Activated CD8-positive, alpha-beta T cell treated with anti-CD3 and anti-CD28 coated beads for 36 hours (primary cell): ENCODE data around the gene COL5A2. TPM values are rescaled to one million over a fixed set of nuclear protein-coding genes. Genes with fewer than 3 reads are reported as not detected.
A peak's percentile ranks its signal among the peaks of the same experiment; 100 is the strongest.

Experiments
- ATAC-seq: fragments of 200-7000 bp; cut with Tn5 transposase; one replicate; pipeline ENCODE4 v1.10.0; 2021; ENCODE audit warnings: mild to moderate bottlenecking, moderate library complexity
- CTCF ChIA-PET: fragments of 350-600 bp; sonication (Branson Sonifier 250); formaldehyde crosslinking; loops from one replicate; lab custom pipeline; 2021; ENCODE audit warnings: antibody characterized with exemption; lab: Charles Lee
- POLR2A ChIA-PET: fragments of 350-600 bp; sonication (Branson Sonifier 250); formaldehyde crosslinking; loops from one replicate; lab custom pipeline; 2021; ENCODE audit warnings: antibody characterized with exemption; lab: Charles Lee
- DNase-seq: peaks from one replicate; pipeline ENCODE4 v3.0.0-alpha.2; 2020
- H3K27ac Mint-ChIP-seq: one replicate; pipeline ENCODE4 v1.8.0; 2021; ENCODE audit warnings: mild to moderate bottlenecking, mixed read lengths
- H3K27me3 Mint-ChIP-seq: one replicate; pipeline ENCODE4 v1.8.0; 2021; ENCODE audit warnings: mixed read lengths
- H3K36me3 Mint-ChIP-seq: one replicate; pipeline ENCODE4 v1.8.0; 2021; ENCODE audit warnings: low read depth, mixed read lengths
- H3K4me1 Mint-ChIP-seq: one replicate; pipeline ENCODE4 v1.8.0; 2021; ENCODE audit warnings: low read depth, mixed read lengths
- H3K4me3 Mint-ChIP-seq: one replicate; pipeline ENCODE4 v1.8.0; 2021; ENCODE audit warnings: mild to moderate bottlenecking, moderate library complexity, mixed read lengths
- H3K9me3 Mint-ChIP-seq: one replicate; pipeline ENCODE4 v1.8.0; 2021; ENCODE audit warnings: mixed read lengths
- CTCF ChIP-seq: fragments of 200-600 bp; IDR thresholded peaks from one replicate; pipeline ENCODE4 v1.8.0; 2022; ENCODE audit warnings: antibody characterized with exemption, mild to moderate bottlenecking
- intact Hi-C: fragments of 100-400 bp; cut with micrococcal nuclease; formaldehyde crosslinking; loops from one replicate; pipeline ENCODE4 v1.10.0; 2022
- total RNA-seq, 2 experiments: library from RNA; stranded (reverse); gene quantifications; one replicate each; pipeline ENCODE4 v1.2.3, GENCODE V29; 2021

COL5A2 gene
- total RNA-seq, 2 experiments from 2014 or later: 2.3 to 3.3 TPM

DNA sequence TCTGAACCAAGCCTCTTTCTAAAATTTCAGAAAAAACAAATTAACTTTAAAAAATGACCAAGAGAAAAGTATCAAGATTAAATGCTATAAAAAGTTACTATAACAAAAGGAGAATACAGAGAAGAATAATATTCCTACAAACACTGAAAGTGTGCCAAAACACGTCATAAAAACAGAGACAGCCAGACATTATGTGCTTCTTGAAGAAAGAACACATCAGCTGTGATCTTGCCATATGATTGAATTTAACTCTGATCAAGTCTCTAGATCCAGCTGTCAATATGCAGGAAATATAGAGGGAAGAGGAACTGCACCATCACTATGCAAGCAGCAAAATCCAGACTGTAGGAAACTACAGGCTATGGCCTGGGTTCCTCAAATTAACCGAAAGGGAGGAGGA lies 33.7 kb upstream of the COL5A2 start:
- intact Hi-C loops: no loop called here
- ATAC-seq: no peak
- H3K27ac Mint-ChIP-seq: no peak overlapping the region
- no peak for DNase-seq
- H3K4me3 Mint-ChIP-seq: no peak overlapping the region
- CTCF ChIA-PET: interaction anchor here (1.4 to 2.2 kb wide), 2 partner anchors 70 to 159 kb away, joined by 3 to 6 read pairs; no protein-coding TSS in a partner anchor
- POLR2A ChIA-PET: no interaction called here
- H3K9me3 Mint-ChIP-seq: no peaks in the 10 kb centered on the region
- no peak for TF ChIP-seq CTCF
- H3K4me1 Mint-ChIP-seq: peaks cover 13% of the 10 kb centered on the region
- no peaks in the 10 kb centered on the region for H3K36me3 Mint-ChIP-seq
- no peaks in the 10 kb centered on the region for H3K27me3 Mint-ChIP-seq

DNA sequence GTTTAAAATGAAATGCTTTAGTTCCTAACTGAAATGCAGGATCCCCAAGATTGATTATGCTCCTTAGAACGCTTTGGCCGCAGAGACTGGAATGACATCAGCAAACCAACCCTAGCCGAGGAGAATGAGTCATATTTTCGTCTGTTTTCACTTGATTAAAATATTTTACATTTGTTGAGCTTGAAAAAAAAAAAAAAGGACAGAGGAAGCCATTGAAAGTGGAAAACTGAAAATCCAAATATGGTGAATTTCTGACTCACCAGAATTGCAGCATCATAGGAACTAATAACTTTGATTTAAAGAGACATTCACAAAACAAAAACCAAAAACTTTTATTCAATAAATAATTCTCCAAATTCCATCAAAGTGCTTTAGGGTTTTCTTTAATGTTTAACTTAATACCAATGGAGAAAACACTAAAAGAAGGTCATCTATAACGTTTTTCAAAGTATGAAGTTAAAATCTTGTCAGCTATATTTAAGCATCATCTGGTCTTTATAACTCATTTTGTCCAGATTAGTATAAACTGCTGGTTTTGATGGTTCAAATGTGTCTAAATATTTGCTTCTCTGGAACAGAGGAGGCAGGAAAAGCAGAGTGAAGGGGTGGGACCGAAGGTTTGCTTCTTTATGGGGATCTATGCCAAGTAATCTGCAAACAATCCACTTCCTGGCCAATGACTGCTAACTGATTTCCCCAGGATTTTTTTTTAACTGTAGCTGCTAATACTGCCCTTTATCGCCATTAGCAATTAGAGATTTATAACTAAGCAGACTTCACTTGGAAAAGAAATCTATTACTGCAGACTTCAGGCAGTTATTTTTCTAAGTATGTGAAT lies 30.9 kb upstream of the COL5A2 start:
- TF ChIP-seq CTCF: no peak
- ATAC-seq: peak; percentile 37
- ChIA-PET CTCF (no interaction called here), POLR2A (no interaction called here)
- H3K36me3 Mint-ChIP-seq: no peaks in the 10 kb centered on the region
- no peaks in the 10 kb centered on the region for H3K9me3 Mint-ChIP-seq
- peaks cover 13% of the 10 kb centered on the region for H3K4me1 Mint-ChIP-seq
- DNase-seq: peak; percentile 16
- no peaks in the 10 kb centered on the region for H3K27me3 Mint-ChIP-seq
- H3K4me3 Mint-ChIP-seq: no peak overlapping the region
- H3K27ac Mint-ChIP-seq: no peak overlapping the region
- intact Hi-C loops: no loop called here

DNA sequence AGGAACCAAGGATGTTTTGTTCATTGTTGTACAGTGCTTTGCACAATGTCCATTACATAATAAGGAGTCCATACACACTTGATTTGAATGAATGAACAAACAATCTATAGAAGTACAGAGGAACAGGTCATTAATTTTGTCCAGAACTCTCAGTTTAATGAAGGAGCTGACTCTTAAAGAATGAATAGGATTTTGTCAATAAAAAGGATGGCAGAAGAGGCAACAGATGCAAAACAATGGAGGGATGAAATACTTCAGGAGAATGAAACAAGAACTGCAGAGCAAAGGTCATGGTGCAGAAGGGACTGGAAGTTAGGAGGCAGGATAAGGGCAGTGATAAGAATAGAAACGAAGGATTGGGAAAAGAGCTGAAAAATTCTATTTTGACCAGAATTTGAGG lies 28.7 kb upstream of the COL5A2 start:
- intact Hi-C loops: no loop called here
- Mint-ChIP-seq H3K9me3 (no peaks in the 10 kb centered on the region), H3K36me3 (no peaks in the 10 kb centered on the region), H3K27me3 (no peaks in the 10 kb centered on the region), H3K27ac (no peak overlapping the region), H3K4me3 (no peak overlapping the region), H3K4me1 (peaks cover 24% of the 10 kb centered on the region)
- no peak for TF ChIP-seq CTCF
- CTCF ChIA-PET: interaction anchor here (1.0 kb wide), 1 partner anchor 66 kb away, joined by 4 read pairs; no protein-coding TSS in a partner anchor
- no peak for ATAC-seq
- POLR2A ChIA-PET: no interaction called here
- no peak for DNase-seq

DNA sequence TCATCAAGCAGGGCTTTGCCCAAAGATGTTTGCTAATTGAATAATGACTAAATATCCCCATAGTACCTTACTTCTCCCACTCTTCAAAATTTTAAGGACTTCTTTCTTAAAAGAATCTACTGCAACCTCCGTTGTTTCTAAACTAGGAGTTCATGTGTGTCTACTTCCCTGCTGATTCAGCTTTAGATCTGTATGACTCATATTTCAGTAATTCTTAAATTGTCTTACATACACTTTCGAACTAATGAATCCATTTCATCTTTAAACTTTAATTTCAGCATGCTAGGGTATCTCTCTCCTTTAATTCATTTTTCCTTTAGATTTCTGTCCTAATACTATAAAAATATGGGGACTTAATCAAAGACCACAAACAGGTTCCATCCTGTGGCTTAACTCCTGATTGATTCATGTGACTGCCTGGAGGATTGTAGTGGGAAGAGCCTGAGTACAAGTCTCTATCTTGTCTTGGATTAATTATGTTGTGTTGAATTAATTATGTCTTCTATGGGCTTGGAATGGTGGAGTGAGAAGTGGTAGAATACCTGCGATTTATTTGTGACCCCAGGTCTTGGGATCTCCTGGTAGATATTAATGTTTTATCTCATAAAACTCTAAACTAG lies 24.9 kb upstream of the COL5A2 start:
- H3K27ac Mint-ChIP-seq: peak overlapping the region; percentile 21
- DNase-seq: no peak
- no peak for TF ChIP-seq CTCF
- no peak overlapping the region for H3K4me3 Mint-ChIP-seq
- H3K9me3 Mint-ChIP-seq: no peaks in the 10 kb centered on the region
- ChIA-PET POLR2A (no interaction called here), CTCF (no interaction called here)
- H3K36me3 Mint-ChIP-seq: no peaks in the 10 kb centered on the region
- peaks cover 11% of the 10 kb centered on the region for H3K4me1 Mint-ChIP-seq
- peak; percentile 30 for ATAC-seq
- H3K27me3 Mint-ChIP-seq: no peaks in the 10 kb centered on the region
- intact Hi-C loops: no loop called here

DNA sequence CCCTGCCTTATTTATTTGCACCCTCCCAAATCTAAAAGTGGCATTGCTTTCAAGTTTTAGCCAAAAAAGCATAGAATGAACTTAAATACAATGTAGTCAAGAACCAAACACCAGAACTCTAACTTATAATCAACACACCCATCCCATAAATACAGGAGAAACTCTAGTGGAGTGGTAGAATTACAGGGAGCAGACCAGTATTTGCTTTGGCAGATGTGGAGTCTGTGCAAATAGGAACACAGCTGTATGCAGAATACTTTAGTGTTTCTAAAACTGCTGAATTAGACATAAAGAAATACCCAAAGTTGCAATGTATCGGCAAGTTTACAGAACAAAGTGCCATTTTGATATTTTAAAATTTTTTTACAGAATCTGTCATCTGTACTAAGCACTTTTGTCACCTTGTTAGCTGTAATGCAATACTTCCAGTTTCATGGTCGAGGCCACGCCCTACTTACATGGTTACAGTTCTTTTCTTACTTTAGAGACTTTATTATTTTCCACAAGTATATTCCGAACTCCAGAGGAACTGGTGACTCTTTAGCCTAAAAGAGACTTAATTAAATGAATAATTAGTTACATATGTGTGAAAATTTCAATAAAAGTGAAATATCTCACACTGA lies 23.7 kb upstream of the COL5A2 start:
- Mint-ChIP-seq H3K36me3 (no peaks in the 10 kb centered on the region), H3K4me3 (no peak overlapping the region), H3K9me3 (no peaks in the 10 kb centered on the region), H3K27me3 (no peaks in the 10 kb centered on the region), H3K27ac (no peak overlapping the region), H3K4me1 (peaks cover 11% of the 10 kb centered on the region)
- ChIA-PET POLR2A (no interaction called here), CTCF (no interaction called here)
- DNase-seq (no peak), ATAC-seq (no peak)
- no peak for TF ChIP-seq CTCF
- intact Hi-C loops: no loop called here
